Measurements from ENCODE around the gene SPATA6.

The SPATA6 gene

GRCh38 chr1:48248356-48248755, 223.6 kb downstream of the SPATA6 start:
- ATAC-seq: no peak
- no peak for TF ChIP-seq PPARA (CRISPR knock-in tag; IDR thresholded peaks at IDR 0.05; ENCODE audit: borderline replicate concordance)
- no peak for TF ChIP-seq GLIS3 (CRISPR knock-in tag; IDR thresholded peaks at IDR 0.05)
- no peak for TF ChIP-seq ZNF8 (CRISPR knock-in tag; IDR thresholded peaks at IDR 0.05)
- TF ChIP-seq TCF4 (CRISPR knock-in tag; IDR thresholded peaks at IDR 0.05; ENCODE audit: borderline replicate concordance): no peak
- no peak for TF ChIP-seq ZFP3 (CRISPR knock-in tag; IDR thresholded peaks at IDR 0.05)
- TF ChIP-seq ZFP30 (CRISPR knock-in tag; IDR thresholded peaks at IDR 0.05): no peak
- TF ChIP-seq PATZ1 (CRISPR knock-in tag; IDR thresholded peaks at IDR 0.05; ENCODE audit: borderline replicate concordance): no peak
- TF ChIP-seq ZC3H10 (CRISPR knock-in tag; IDR thresholded peaks at IDR 0.05): no peak
- TF ChIP-seq ARNTL (CRISPR knock-in tag; IDR thresholded peaks at IDR 0.05; ENCODE audit: borderline replicate concordance, low read depth): no peak
- no peak for TF ChIP-seq ISL1 (CRISPR knock-in tag; IDR thresholded peaks at IDR 0.05)
- TF ChIP-seq CREB5 (CRISPR knock-in tag; IDR thresholded peaks at IDR 0.05; ENCODE audit: low read depth): no peak
- TF ChIP-seq OSR1 (CRISPR knock-in tag; IDR thresholded peaks at IDR 0.05): no peak
- TF ChIP-seq ESRRG (CRISPR knock-in tag; IDR thresholded peaks at IDR 0.05): no peak
- no peak for TF ChIP-seq ZNF565 (CRISPR knock-in tag; conservative IDR thresholded peaks at IDR 0.05; ENCODE audit: low read depth)
- TF ChIP-seq TSHZ2 (CRISPR knock-in tag; IDR thresholded peaks at IDR 0.05): no peak
- TF ChIP-seq ZNF70 (CRISPR knock-in tag; IDR thresholded peaks at IDR 0.05): no peak
- no peak for TF ChIP-seq SNAI2 (CRISPR knock-in tag; IDR thresholded peaks at IDR 0.05)

- TF ChIP-seq ZNF70 (CRISPR knock-in tag; IDR thresholded peaks at IDR 0.05) (no peak), ARNTL (CRISPR knock-in tag; IDR thresholded peaks at IDR 0.05; ENCODE audit: borderline replicate concordance, low read depth) (no peak), ZFP3 (CRISPR knock-in tag; IDR thresholded peaks at IDR 0.05) (no peak), ESRRG (CRISPR knock-in tag; IDR thresholded peaks at IDR 0.05) (no peak), RARB (CRISPR knock-in tag; IDR thresholded peaks at IDR 0.05) (no peak), PPARA (CRISPR knock-in tag; IDR thresholded peaks at IDR 0.05; ENCODE audit: borderline replicate concordance) (no peak), BACH2 (CRISPR knock-in tag; IDR thresholded peaks at IDR 0.05; ENCODE audit: borderline replicate concordance) (no peak), TSHZ2 (CRISPR knock-in tag; IDR thresholded peaks at IDR 0.05) (no peak), GLIS3 (CRISPR knock-in tag; IDR thresholded peaks at IDR 0.05) (no peak), ZNF8 (CRISPR knock-in tag; IDR thresholded peaks at IDR 0.05) (no peak), PATZ1 (CRISPR knock-in tag; IDR thresholded peaks at IDR 0.05; ENCODE audit: borderline replicate concordance) (no peak), OSR1 (CRISPR knock-in tag; IDR thresholded peaks at IDR 0.05) (no peak), CREB5 (CRISPR knock-in tag; IDR thresholded peaks at IDR 0.05; ENCODE audit: low read depth) (no peak)
- no peak for ATAC-seq
These were observed 225.3 kb downstream of the SPATA6 start for GRCh38 chr1:48246727-48247126.

Data from SK-N-SH treated with all-trans-retinoic acid at 6 μM for 48 hours (cell line).